MM.1S (cell line): ENCODE data around the gene PCED1B.

ENCODE experiments used
- DNase-seq: peaks from one replicate; pipeline ENCODE4 v3.0.0-alpha.2; 2015
- H2AFZ ChIP-seq: fragments of 300-600 bp; sonication (generic); 2 replicates; pipeline ENCODE4 v1.6.0; 2016; ENCODE audit warnings: antibody characterized with exemption, low read length
- H3F3A ChIP-seq: fragments of 300-600 bp; sonication (generic); 2 replicates; pipeline ENCODE4 v1.6.1; 2016; ENCODE audit warnings: mild to moderate bottlenecking, antibody characterized with exemption, low read length, moderate library complexity, mixed read lengths; ENCODE audit not compliant: insufficient read depth
- H3K27ac ChIP-seq: fragments of 300-600 bp; sonication (generic); 2 replicates; pipeline ENCODE4 v1.5.1; 2016; ENCODE audit warnings: mild to moderate bottlenecking, low read length
- H3K27me3 ChIP-seq: fragments of 300-600 bp; sonication (generic); replicated peaks from 2 replicates; pipeline ENCODE4 v1.6.0; 2016; ENCODE audit warnings: low read length; ENCODE audit not compliant: insufficient read depth
- H3K36me3 ChIP-seq: fragments of 300-600 bp; sonication (generic); replicated peaks from 2 replicates; pipeline ENCODE4 v1.6.1; 2016; ENCODE audit warnings: mild to moderate bottlenecking, low read length, mixed read lengths; ENCODE audit not compliant: insufficient read depth
- H3K4me1 ChIP-seq: fragments of 300-600 bp; sonication (generic); 2 replicates; pipeline ENCODE4 v1.6.1; 2016; ENCODE audit warnings: low read length, mixed read lengths
- H3K4me2 ChIP-seq: fragments of 300-600 bp; sonication (generic); 2 replicates; pipeline ENCODE4 v1.6.0; 2016; ENCODE audit warnings: low read depth, low read length
- H3K4me3 ChIP-seq: fragments of 300-600 bp; sonication (generic); 2 replicates; pipeline ENCODE4 v1.5.1; 2016; ENCODE audit warnings: low read length, mixed read lengths
- H3K79me2 ChIP-seq: fragments of 300-600 bp; sonication (generic); 2 replicates; pipeline ENCODE4 v1.6.1; 2016; ENCODE audit warnings: mixed run types, low read length, mixed read lengths
- H3K9ac ChIP-seq: fragments of 300-600 bp; sonication (generic); 2 replicates; pipeline ENCODE4 v1.6.1; 2016; ENCODE audit warnings: low read length, mixed read lengths
- H3K9me2 ChIP-seq: fragments of 300-600 bp; sonication (generic); replicated peaks from 2 replicates; pipeline ENCODE4 v1.6.1; 2016; ENCODE audit warnings: mild to moderate bottlenecking, low read length, mixed read lengths; ENCODE audit not compliant: insufficient read depth
- H3K9me3 ChIP-seq: fragments of 300-600 bp; sonication (generic); replicated peaks from 2 replicates; pipeline ENCODE4 v1.6.1; 2016; ENCODE audit warnings: mild to moderate bottlenecking, low read length, mixed read lengths; ENCODE audit not compliant: insufficient read depth
- H4K20me1 ChIP-seq: fragments of 300-600 bp; sonication (generic); 2 replicates; pipeline ENCODE4 v1.6.1; 2016; ENCODE audit warnings: mild to moderate bottlenecking, low read length, moderate library complexity, mixed read lengths; ENCODE audit not compliant: insufficient read depth
- EZH2 ChIP-seq: fragments of 300-600 bp; sonication (generic); optimal IDR thresholded peaks from 2 replicates; pipeline ENCODE3; 2017; ENCODE audit warnings: low read depth, mild to moderate bottlenecking, antibody characterized with exemption, low read length, mixed read lengths
- EZH2phosphoT487 ChIP-seq: fragments of 300-600 bp; sonication (generic); IDR thresholded peaks from 2 replicates; pipeline ENCODE4 v1.6.1; 2018; ENCODE audit warnings: antibody characterized with exemption, low read length
- TF ChIP-seq, protein P1 (sequence below): fragments of 300-600 bp; sonication (generic); IDR thresholded peaks from 2 replicates; pipeline ENCODE4 v1.5.1; 2016; ENCODE audit warnings: antibody characterized with exemption, low read length, mixed read lengths

Gene PCED1B

DNA sequence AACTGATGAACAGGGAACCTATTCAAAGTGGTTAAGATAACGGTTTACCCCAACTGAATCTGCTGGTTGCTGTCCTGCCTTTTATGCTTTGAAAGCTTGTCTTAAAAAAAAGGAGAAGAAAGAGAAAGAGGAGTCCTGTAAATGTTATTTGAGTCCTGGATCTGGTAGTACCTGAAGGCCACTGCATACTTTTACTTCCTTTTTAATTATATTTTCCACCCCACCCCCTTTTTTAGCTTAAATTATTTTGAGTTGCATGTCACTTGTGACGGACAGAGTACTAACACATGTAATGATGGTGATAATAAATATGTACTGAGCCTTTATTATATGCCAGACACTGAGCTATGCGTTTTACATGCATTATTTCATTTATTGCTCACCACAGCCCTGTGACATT lies 2.9 kb downstream of the PCED1B start:
- Histone ChIP-seq H3K9me2 (no peaks in the 10 kb centered on the region), H3F3A (no peaks in the 10 kb centered on the region), H3K4me2 (no peak overlapping the region), H3K27me3 (no peaks in the 10 kb centered on the region; the same call in 1 of the 2 replicates), H3K79me2 (no peaks in the 10 kb centered on the region), H3K27ac (no peak overlapping the region), H3K9ac (no peak overlapping the region), H3K4me3 (no peak overlapping the region), H3K36me3 (no peaks in the 10 kb centered on the region), H2AFZ (no peak overlapping the region), H4K20me1 (no peaks in the 10 kb centered on the region), H3K9me3 (no peaks in the 10 kb centered on the region), H3K4me1 (peaks cover 8% of the 10 kb centered on the region; the same call in 1 of the 2 replicates)
- TF ChIP-seq, protein P1, sequence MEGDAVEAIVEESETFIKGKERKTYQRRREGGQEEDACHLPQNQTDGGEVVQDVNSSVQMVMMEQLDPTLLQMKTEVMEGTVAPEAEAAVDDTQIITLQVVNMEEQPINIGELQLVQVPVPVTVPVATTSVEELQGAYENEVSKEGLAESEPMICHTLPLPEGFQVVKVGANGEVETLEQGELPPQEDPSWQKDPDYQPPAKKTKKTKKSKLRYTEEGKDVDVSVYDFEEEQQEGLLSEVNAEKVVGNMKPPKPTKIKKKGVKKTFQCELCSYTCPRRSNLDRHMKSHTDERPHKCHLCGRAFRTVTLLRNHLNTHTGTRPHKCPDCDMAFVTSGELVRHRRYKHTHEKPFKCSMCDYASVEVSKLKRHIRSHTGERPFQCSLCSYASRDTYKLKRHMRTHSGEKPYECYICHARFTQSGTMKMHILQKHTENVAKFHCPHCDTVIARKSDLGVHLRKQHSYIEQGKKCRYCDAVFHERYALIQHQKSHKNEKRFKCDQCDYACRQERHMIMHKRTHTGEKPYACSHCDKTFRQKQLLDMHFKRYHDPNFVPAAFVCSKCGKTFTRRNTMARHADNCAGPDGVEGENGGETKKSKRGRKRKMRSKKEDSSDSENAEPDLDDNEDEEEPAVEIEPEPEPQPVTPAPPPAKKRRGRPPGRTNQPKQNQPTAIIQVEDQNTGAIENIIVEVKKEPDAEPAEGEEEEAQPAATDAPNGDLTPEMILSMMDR: no peak
- TF ChIP-seq EZH2 (no peak), EZH2phosphoT487 (no peak)
- no peak for DNase-seq

DNA sequence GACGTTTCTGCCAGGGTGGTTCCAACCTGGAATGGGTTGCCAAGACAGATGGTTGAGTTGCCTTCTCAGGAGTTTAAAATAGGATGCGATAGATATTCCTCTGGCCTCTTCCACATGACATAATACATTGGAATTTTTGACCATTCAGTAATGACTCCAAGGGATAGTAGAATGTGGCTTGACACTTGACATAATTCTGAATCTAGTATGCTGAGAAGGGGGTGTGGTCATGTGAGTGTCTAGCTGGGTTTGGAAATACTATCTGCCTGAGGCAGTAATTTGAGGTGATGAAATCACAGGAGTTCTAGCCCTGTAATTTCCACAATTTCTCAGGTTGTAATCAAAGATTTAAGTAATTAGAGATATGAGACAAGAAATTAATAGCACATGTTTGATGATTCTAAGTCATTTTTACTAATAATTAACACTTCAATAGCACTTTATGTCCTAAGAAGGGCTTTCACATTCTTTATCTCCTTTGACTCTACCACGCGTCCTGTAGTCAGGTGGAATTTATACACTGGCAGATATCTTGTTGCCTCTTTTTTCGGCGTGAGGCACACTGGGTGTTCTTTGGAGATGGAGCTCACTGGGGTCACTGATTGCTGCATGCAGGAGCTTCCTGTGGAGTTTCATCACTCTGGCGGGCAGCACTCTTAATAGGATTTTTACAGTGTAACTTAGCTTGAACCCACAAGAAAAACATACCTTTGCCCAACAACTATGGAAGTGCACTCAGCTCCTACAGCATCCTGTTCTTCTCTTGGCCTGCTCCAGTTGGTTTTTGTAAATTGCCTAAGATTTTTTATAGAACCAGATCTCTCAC lies 3.6 kb downstream of the PCED1B start:
- H2AFZ ChIP-seq: no peak overlapping the region
- no peak overlapping the region for H3K4me3 ChIP-seq
- H3K4me1 ChIP-seq: peaks cover 8% of the 10 kb centered on the region; the same call in 1 of the 2 replicates
- H3K36me3 ChIP-seq: no peaks in the 10 kb centered on the region
- no peaks in the 10 kb centered on the region; the same call in 1 of the 2 replicates for H3K27me3 ChIP-seq
- H3K9me3 ChIP-seq: no peaks in the 10 kb centered on the region
- no peak overlapping the region for H3K4me2 ChIP-seq
- no peaks in the 10 kb centered on the region for H3K9me2 ChIP-seq
- H3K9ac ChIP-seq: no peak overlapping the region
- no peak for DNase-seq
- TF ChIP-seq EZH2 (no peak), EZH2phosphoT487 (no peak)
- TF ChIP-seq, protein P1: no peak
- H4K20me1 ChIP-seq: no peaks in the 10 kb centered on the region
- no peaks in the 10 kb centered on the region for H3K79me2 ChIP-seq
- no peak overlapping the region for H3K27ac ChIP-seq
- H3F3A ChIP-seq: no peaks in the 10 kb centered on the region

DNA sequence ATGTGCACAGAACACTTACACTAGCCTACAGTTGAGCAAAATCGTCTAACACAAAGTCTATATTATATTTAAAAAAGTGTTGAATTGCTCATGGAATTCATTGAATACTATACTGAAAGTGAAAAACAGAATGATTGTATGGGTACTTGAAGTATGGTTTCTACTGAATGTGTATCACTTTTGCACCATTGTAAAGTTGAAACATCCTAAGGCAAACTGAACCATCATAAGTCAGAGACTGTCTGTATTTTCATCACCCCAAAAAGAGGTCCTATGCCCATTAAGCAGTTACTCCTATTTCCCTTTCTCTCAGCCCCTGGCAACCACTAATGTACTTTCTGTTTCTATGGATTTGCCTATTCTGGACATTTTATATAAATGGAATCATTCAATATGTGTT lies 4.8 kb downstream of the PCED1B start:
- Histone ChIP-seq H3K4me3 (no peak overlapping the region), H3K27ac (no peak overlapping the region), H3F3A (no peaks in the 10 kb centered on the region)

More for the DNA sequence above, 4.8 kb downstream of the PCED1B start:
- Histone ChIP-seq H2AFZ (no peak overlapping the region), H3K9me2 (no peaks in the 10 kb centered on the region), H3K79me2 (no peaks in the 10 kb centered on the region), H4K20me1 (no peaks in the 10 kb centered on the region), H3K4me1 (peaks cover 8% of the 10 kb centered on the region; the same call in 1 of the 2 replicates), H3K36me3 (no peaks in the 10 kb centered on the region), H3K27me3 (no peaks in the 10 kb centered on the region), H3K9me3 (no peaks in the 10 kb centered on the region), H3K4me2 (no peak overlapping the region), H3K9ac (no peak overlapping the region)
- DNase-seq: no peak
- TF ChIP-seq, protein P1: no peak
- TF ChIP-seq EZH2 (no peak), EZH2phosphoT487 (no peak)
